ENCODE results near the gene PRDM11. TPM values are rescaled to one million over a fixed set of nuclear protein-coding genes. Genes with fewer than 3 reads are reported as not detected.

PRDM11 gene
- total RNA-seq, 1 donor from 2014 or later: 18.3 TPM

DNA sequence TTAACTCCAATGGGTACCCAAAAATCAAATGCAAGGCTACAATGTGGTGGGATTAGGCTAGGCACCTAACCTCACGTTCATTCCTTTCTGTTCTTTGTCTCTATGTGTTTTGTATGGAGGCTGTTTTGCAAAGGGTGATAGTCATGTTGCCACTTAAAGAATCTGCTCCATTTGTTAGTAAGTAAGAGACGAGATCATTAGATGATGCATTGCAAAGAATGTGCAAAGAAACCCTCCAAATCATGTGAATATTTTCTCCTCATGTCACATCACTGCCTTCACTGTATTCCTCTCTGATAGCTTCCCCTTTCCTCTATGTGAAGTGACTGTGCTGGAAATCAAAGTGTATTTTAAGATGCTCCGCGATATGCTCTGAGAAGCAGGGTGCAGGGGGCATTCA, 127.8 kb downstream of the PRDM11 start:
- TF ChIP-seq, protein P1, sequence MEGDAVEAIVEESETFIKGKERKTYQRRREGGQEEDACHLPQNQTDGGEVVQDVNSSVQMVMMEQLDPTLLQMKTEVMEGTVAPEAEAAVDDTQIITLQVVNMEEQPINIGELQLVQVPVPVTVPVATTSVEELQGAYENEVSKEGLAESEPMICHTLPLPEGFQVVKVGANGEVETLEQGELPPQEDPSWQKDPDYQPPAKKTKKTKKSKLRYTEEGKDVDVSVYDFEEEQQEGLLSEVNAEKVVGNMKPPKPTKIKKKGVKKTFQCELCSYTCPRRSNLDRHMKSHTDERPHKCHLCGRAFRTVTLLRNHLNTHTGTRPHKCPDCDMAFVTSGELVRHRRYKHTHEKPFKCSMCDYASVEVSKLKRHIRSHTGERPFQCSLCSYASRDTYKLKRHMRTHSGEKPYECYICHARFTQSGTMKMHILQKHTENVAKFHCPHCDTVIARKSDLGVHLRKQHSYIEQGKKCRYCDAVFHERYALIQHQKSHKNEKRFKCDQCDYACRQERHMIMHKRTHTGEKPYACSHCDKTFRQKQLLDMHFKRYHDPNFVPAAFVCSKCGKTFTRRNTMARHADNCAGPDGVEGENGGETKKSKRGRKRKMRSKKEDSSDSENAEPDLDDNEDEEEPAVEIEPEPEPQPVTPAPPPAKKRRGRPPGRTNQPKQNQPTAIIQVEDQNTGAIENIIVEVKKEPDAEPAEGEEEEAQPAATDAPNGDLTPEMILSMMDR (IDR thresholded peaks at IDR 0.05): no peak
- Histone ChIP-seq H3K36me3 (no peaks in the 10 kb centered on the region), H3K9me3 (no peaks in the 10 kb centered on the region), H3K27me3 (no peaks in the 10 kb centered on the region), H3K4me3 (no peak overlapping the region), H3K27ac (no peak overlapping the region), H3K4me1 (no peaks in the 10 kb centered on the region)
- ATAC-seq (no peak), DNase-seq (no peak)
- intact Hi-C loops (cut with DNase I): no loop called here

DNA sequence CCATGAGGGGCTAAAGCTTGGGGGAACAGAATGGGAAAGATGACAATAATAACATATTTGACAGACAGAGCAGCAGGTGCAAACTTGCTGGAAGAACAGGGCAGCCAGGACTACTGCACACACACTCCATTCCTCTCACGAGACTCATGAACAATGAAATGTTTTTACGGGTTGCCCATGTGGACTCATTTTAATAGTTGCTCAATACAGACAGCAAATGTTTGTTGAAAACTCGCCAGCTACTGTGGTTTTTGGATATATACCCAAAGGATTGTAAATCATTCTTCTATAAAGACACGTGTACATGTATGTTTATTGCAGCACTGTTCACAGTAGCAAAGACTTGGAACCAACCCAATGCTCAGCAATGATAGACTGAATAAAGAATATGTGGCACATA, 129.4 kb downstream of the PRDM11 start:
- TF ChIP-seq, protein P1 (IDR thresholded peaks at IDR 0.05): no peak
- Histone ChIP-seq H3K27ac (no peak overlapping the region), H3K9me3 (no peaks in the 10 kb centered on the region), H3K27me3 (no peaks in the 10 kb centered on the region), H3K36me3 (no peaks in the 10 kb centered on the region), H3K4me3 (no peak overlapping the region), H3K4me1 (no peaks in the 10 kb centered on the region)
- ATAC-seq (no peak), DNase-seq (no peak)
- intact Hi-C loops (cut with DNase I): no loop called here

DNA sequence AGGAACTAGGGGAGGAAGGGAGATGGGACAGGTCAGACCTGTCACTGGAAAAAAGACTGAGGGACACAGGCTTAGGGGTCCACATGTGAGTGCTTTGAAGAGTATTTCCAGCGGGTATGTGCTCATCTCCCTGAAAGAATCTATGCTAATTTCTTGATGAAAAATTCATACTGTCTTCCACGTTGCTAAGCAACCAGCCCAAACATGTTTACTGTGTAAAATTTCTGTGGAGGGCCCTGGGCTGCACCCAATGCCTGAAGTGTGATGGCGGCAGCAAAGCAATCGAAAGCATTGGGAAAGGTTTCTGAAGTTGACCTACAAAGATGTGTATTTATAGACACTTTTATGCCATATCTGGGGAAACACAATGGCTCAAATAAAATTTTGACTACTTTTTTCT, 132.3 kb downstream of the PRDM11 start:
- no peaks in the 10 kb centered on the region for H3K9me3 ChIP-seq
- H3K27ac ChIP-seq: no peak overlapping the region
- intact Hi-C loops (cut with DNase I): no loop called here
- ATAC-seq: no peak
- no peaks in the 10 kb centered on the region for H3K36me3 ChIP-seq
- H3K4me1 ChIP-seq: no peaks in the 10 kb centered on the region
- H3K4me3 ChIP-seq: no peak overlapping the region
- DNase-seq: no peak
- TF ChIP-seq, protein P1 (IDR thresholded peaks at IDR 0.05): no peak
- no peaks in the 10 kb centered on the region for H3K27me3 ChIP-seq

DNA sequence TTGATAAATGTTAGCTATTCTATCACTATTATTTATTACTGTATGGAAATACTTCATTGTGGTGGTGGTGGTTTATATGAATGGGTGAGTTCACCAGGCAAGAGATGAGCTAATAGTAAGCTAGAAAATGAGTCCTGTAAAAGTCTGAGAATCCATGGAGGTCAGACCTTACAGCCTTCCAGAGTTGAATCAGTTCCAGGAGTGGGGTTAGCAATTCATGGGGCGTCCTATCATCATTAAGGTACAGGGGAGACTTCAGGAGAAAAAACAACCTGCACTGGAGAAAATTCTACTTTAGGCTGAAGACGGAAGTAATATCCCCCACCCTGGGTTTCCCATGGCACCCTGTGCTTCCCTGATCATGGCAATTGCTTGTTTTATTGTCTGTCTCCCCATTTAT, 133.2 kb downstream of the PRDM11 start:
- ATAC-seq: no peak
- intact Hi-C loops (cut with DNase I): no loop called here
- H3K4me1 ChIP-seq: no peaks in the 10 kb centered on the region

DNA sequence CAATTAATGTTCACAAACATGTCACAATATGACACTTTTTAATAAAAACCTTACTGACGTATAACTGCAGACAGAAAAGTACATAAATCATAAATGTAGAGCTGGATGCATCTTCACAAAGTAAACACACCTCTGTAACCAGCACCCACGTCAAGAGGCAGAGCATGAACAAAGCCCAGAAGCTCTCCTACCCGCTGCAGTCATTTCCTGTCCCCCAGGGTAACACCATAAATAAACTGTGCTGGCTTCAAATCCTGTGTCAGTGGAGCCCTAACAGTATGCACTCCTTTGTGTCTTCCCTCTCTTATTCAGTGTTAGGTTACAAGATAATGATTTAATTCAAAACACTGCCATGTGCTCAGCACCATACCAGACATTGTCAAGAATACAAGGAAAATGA, 134.0 kb downstream of the PRDM11 start:
- H3K9me3 ChIP-seq: no peaks in the 10 kb centered on the region
- intact Hi-C loops (cut with DNase I): no loop called here
- ATAC-seq (no peak), DNase-seq (no peak)
- H3K27me3 ChIP-seq: peaks cover 13% of the 10 kb centered on the region
- no peak overlapping the region for H3K4me3 ChIP-seq
- TF ChIP-seq, protein P1 (IDR thresholded peaks at IDR 0.05): no peak
- no peaks in the 10 kb centered on the region for H3K36me3 ChIP-seq
- H3K27ac ChIP-seq: no peak overlapping the region
- no peaks in the 10 kb centered on the region for H3K4me1 ChIP-seq

More for the DNA sequence above, 133.2 kb downstream of the PRDM11 start:
- no peaks in the 10 kb centered on the region for H3K36me3 ChIP-seq
- H3K4me3 ChIP-seq: no peak overlapping the region
- TF ChIP-seq, protein P1 (IDR thresholded peaks at IDR 0.05): no peak
- H3K27ac ChIP-seq: no peak overlapping the region
- H3K9me3 ChIP-seq: no peaks in the 10 kb centered on the region
- H3K27me3 ChIP-seq: peaks cover 5% of the 10 kb centered on the region
- no peak for DNase-seq

DNA sequence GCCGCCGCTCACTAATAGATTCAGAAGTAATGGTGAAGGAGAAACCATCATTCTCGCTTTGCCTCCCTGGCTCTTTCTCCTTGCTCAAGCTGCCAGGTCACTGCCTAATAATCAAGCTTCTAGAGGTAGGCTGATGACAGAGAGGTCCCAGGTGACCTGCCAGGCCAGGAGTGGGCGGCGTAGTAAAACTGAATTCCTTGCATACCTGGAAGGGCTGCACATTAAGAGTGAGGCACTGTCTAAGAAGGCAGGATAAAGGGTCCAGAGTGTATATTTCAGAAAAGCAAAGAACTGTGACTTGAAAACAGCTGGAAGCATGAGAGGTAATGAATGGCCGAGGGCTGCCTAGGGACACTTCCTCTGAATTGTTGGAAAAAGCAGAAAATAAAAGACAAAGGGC, 135.6 kb downstream of the PRDM11 start:
- Histone ChIP-seq H3K4me3 (no peak overlapping the region), H3K27me3 (peaks cover 26% of the 10 kb centered on the region), H3K9me3 (no peaks in the 10 kb centered on the region), H3K4me1 (no peaks in the 10 kb centered on the region), H3K27ac (no peak overlapping the region), H3K36me3 (no peaks in the 10 kb centered on the region)
- no peak for ATAC-seq
- TF ChIP-seq, protein P1 (IDR thresholded peaks at IDR 0.05): no peak
- intact Hi-C loops (cut with DNase I): no loop called here
- DNase-seq: no peak
